Lower leg skin (tissue), 4 donors: ENCODE data around the gene LAIR1. TPM values are rescaled to one million over a fixed set of nuclear protein-coding genes. Genes with fewer than 3 reads are reported as not detected.

Experiments used
- DNase-seq, 2 donors: peaks; one replicate each; pipeline ENCODE4 v3.0.0-alpha.2; 2019; ENCODE audit warnings: low spot score in 2 of 2
- H3K4me3 ChIP-seq: fragments of 200-600 bp; sonication (generic); 2 replicates; pipeline ENCODE4 v1.5.1; 2017; ENCODE audit warnings: mild to moderate bottlenecking, low read depth; ENCODE audit not compliant: poor library complexity, severe bottlenecking
- CTCF ChIP-seq, 3 donors: fragments of 450-650 bp; IDR thresholded peaks; one replicate each; pipeline ENCODE4 v1.5.1; 2016; ENCODE audit warnings: antibody characterized with exemption in 3 of 3, mild to moderate bottlenecking in 3 of 3, moderate library complexity in 2 of 3
- POLR2A ChIP-seq, 2 donors: fragments of 450-650 bp; IDR thresholded peaks; one replicate each; pipeline ENCODE4 v1.6.1; 2016 to 2017; ENCODE audit warnings: antibody characterized with exemption in 2 of 2, mild to moderate bottlenecking in 1 of 2, moderate library complexity in 1 of 2
- WGBS, 2 donors: methylation state at CpG; one replicate each; pipeline ENCODE4 v1.1.5; 2018; 5-methylcytosine and 5-hydroxymethylcytosine counted together
- intact Hi-C: fragments of 100-400 bp; cut with DNase I; formaldehyde crosslinking; loops from one replicate; pipeline ENCODE4 v1.15.0; 2023; ENCODE audit warnings: low total_unique reads
- total RNA-seq, 4 donors: library from RNA; depleted of rRNA; stranded (reverse); fragments of >200 nt; gene quantifications; one replicate each; pipeline ENCODE4 v1.1.0, GENCODE V29; 2016

Gene LAIR1
- total RNA-seq, 4 donors from 2014 or later = 0.19 to 4.2 (median 2.0) TPM

- WGBS, 2 donors = 74 to 77% methylated on average over 9 of the region's 9 CpGs
- intact Hi-C loops = no loop called here
- TF ChIP-seq CTCF (IDR thresholded peaks at IDR 0.05) (no peak), POLR2A (IDR thresholded peaks at IDR 0.05) (no peak)
- DNase-seq = peak in 1 of 2 donors; percentile 56
- no peak overlapping the region for H3K4me3 ChIP-seq
Measured at GRCh38 chr19:54337858-54338230, 26.9 kb downstream of the LAIR1 start.

- no peak overlapping the region for H3K4me3 ChIP-seq
- 72 to 74% methylated on average over 25 to 34 of the region's 34 CpGs for WGBS, 2 donors
- intact Hi-C loops = no loop called here
- DNase-seq = peak in 1 of 2 donors; percentile 63
- no peak for TF ChIP-seq POLR2A (IDR thresholded peaks at IDR 0.05)
- no peak for TF ChIP-seq CTCF (IDR thresholded peaks at IDR 0.05)
Measured at GRCh38 chr19:54336893-54337857, 27.6 kb downstream of the LAIR1 start.

GRCh38 chr19:54335979-54336892 is 28.5 kb downstream of the LAIR1 start:
- intact Hi-C loops = no loop called here
- WGBS, 2 donors = 70 to 71% methylated on average over 12 of the region's 12 CpGs
- TF ChIP-seq CTCF (IDR thresholded peaks at IDR 0.05) = no peak
- TF ChIP-seq POLR2A (IDR thresholded peaks at IDR 0.05) = no peak
- H3K4me3 ChIP-seq = no peak overlapping the region
- DNase-seq = peak in 1 of 2 donors; percentile 70

GRCh38 chr19:54335164-54335563 is 29.6 kb downstream of the LAIR1 start:
- no peak overlapping the region for H3K4me3 ChIP-seq
- TF ChIP-seq CTCF (IDR thresholded peaks at IDR 0.05) (no peak), POLR2A (IDR thresholded peaks at IDR 0.05) (no peak)
- intact Hi-C loops = no loop called here
- DNase-seq = peak in 1 of 2 donors; percentile 54
- WGBS, 2 donors = 44 to 49% methylated on average over 5 of the region's 5 CpGs

- intact Hi-C loops = no loop called here
- peak in 1 of 2 donors; percentile 56 for DNase-seq
- H3K4me3 ChIP-seq = no peak overlapping the region
- TF ChIP-seq POLR2A (IDR thresholded peaks at IDR 0.05) (no peak), CTCF (IDR thresholded peaks at IDR 0.05) (no peak)
- whole genome bisulfite sequencing, 2 donors = 71 to 73% methylated on average over 3 of the region's 3 CpGs
Measured at GRCh38 chr19:54333586-54334298, 31.0 kb downstream of the LAIR1 start.
